NCI-H345 (cell line): ENCODE measurements around the gene OLFM2.

Source experiments
- DNase-seq: peaks from one replicate; lab custom pipeline; 2025; lab: John Stamatoyannopoulos, UW

The OLFM2 gene

DNA sequence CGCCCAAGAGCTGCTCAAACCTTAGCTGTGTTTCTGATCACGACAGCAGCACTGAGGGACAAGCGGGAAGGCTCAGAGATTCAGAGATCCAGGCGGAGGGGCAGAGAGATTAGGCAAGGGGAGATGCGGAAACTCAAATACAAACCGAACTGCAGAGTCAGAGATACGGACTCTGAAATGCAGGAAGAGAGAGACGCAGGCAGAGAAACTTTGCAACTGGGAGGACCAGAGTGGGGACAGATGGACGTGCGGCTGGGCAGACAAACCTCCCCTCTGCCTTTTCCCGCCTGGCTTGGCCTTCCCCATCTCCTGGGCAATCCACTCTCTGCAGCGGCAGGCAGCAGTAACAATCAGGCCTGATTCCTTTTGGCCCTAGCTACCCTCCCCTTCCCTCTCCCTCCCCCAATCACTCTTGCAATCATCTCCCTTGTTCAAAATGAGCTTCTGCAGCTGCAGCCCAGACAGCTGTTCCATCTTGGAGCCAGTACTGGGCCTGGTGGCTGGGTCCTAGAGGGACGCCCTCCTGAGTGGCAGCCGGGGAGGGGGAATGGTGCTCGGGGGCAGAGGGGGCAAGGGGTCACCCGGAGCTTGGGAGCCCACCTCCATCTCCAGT lies 29.7 kb downstream of the OLFM2 start:
- no peak for DNase-seq

GRCh38 chr19:9903336-9903735 lies 33.0 kb downstream of the OLFM2 start:
- DNase-seq: no peak

GRCh38 chr19:9901642-9902041 lies 34.7 kb downstream of the OLFM2 start:
- no peak for DNase-seq

DNA sequence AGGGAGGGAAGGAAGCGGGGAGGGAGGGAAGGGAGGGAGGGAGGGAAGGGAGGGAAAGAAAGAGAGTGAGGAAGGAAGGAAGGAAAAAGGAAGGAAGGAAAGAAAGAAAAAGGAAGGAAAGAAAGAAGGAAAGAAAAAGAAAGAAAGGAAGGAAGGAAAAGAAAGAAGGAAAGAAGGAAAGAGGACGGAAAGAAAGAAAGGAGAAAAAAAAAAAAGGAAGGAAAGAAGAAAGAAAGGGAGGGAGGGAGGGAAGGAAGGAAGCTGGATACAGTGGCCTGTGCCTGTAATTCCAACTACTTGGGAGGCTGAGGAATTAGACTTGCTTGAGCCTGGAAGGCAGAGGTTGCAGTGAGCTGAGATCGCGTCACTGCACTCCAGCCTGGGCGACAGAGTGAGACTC lies 35.3 kb downstream of the OLFM2 start:
- DNase-seq: no peak

DNA sequence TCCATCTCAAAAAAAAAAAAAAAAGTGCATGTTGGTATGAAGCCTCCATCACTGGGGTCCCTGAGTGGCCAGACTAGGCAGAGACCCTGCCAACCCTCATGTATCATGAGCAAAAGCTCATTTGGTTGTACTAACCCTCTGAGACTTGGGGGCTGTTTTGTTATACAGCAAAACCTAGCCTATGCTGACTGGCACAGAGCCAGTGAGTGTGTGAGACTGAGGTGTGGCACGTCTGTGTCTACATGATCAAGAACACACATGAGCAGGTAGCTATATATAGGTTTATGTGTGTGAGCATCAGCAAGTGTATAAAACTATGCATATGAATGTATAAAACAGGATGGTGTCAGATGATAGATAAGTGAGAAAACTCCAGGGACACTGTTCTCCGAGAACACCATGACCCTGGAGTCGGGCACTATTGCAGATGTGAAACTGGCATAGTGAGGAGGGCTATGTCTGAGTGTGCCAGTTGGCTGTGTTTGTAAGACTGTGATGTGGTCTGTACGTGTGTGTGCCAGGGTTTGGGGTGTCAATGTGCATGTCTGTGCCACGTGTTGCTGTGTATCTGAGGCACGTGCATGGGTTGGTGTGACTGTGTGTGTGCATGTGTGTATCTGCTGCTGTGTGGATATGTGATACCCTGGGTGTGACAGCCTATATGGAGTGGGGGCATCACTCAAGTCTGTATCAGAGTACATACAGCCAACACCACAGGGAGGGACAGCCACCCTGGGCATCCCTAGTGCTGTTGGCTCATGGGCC lies 44.5 kb downstream of the OLFM2 start:
- DNase-seq: no peak

- no peak for DNase-seq
Observed at GRCh38 chr19:9885077-9885552, 51.2 kb downstream of the OLFM2 start.

DNA sequence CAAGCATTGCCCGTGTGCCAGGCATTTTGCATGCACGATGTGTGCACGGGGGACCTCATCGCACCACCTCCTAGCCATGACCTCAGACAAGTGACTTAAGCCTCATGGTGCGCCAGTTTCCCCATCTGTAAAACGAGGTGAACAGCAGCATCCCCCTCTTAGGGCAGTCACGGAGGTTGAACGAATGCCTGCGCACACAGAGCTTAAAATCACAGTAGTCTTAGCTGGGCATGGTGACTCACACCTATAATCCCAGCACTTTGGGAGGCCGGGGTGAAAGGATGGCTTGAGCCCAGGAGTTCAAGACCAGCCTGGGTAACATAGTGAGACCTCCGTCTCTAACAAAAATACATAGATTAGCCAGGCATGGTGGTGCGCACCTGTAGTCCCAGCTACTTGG lies 52.6 kb downstream of the OLFM2 start:
- no peak for DNase-seq

- DNase-seq: peak; percentile 50
Observed at GRCh38 chr19:9883231-9883758, 53.0 kb downstream of the OLFM2 start.

DNA sequence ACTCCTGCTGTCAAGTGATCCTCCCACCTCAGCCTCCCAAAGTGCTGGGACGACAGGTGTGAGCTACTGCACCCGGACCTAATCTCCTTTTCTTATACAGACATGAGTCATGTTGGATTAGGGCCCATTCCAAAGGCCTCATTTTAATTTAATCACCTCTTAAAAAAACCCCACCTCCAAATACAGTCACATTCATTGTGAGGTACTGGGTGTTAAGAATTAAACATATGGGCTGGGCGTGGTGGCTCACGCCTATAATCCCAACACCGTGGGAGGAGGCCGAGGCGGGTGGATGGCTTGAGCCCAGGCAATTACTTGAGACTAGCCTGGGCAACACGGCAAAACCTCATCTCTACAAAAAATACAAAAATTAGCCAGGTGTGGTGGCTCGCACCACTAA lies 54.6 kb downstream of the OLFM2 start:
- no peak for DNase-seq

DNA sequence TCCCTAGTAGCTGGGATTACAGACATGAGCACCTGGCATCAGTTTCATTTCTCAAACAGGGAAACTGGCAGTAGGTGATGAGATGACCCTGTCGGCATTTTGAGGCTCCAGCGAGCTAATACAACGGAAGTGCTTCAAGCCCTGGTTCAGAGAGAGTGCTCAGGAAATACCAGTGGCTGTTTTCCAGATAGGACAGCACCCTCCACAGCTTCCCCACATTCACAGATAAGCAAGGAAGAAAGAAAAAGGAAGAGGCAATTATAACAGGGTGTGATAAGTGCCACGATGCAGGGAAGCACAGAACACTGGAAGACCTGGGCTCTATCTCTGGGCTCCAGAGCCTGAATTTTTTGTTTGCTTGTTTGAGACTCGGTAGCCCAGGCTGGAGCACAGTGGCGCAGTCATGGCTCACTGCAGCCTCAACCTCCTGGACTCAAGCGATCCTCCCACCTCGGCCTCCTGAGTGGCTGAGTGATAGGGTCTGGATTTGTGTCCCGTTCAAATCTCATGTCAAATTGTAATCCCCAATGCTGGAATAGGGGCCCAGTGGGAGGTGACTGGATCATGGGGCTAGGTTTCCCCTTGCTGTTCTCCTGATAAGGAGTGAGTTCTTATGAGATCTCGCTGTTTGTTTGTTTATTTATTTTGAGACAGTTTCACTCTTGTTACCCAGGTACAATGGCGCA lies 57.7 kb downstream of the OLFM2 start:
- DNase-seq: no peak

- DNase-seq: no peak
Observed at GRCh38 chr19:9877780-9878510, 58.4 kb downstream of the OLFM2 start.

DNA sequence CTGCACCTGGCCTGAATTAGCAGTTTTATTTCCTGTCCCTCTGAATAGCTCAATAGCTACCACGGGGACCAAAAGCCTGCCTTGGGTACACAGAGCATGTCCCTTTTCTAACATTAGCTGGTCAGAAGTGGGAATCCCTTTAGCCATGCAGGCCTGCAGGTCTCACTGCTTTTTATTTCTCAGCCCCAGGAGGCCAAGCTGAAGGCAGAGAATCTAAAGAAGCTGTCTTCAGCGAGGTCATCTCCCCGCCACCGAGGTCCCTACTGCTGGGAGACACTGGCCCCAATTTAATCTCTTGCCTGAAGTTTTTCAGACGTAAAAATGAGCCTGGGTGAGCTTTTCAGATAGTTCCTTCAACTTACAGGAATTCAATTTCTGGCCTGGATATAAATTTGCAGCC lies 60.5 kb downstream of the OLFM2 start:
- DNase-seq: no peak

GRCh38 chr19:9875031-9875627 lies 61.2 kb downstream of the OLFM2 start:
- no peak for DNase-seq

DNA sequence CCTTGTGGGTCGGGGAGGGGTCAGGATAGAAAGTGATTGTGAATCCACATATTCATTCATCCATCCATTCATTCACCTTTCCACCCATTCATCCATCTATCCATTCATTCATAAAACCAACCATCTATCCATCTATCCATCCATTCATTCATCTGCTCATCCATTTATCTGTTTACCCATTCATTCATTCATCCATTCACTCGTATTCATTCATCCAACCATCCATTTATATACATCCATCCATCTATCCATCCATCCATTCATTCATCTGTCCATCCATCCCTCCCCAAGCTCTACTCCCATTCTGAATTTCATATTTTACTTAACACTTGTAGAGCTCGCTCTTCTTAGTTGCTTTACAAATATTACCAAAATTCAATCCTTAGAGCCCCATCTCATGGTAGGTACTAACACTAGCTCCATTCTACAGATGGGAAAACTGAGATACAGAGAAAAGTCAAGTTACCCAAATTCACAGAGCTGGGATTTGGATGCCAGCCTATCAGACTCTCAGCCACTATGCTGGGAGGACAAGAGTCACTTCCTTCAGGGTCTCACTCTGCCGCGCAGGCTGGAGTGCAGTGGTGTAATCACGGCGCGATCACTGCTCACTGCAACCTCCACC lies 63.6 kb downstream of the OLFM2 start:
- DNase-seq: no peak

- peak; percentile 91 for DNase-seq
Observed at GRCh38 chr19:9871626-9872338, 64.5 kb downstream of the OLFM2 start.

- no peak for DNase-seq
Observed at GRCh38 chr19:9868983-9869617, 67.2 kb downstream of the OLFM2 start.

GRCh38 chr19:9865732-9866501 lies 70.4 kb downstream of the OLFM2 start:
- DNase-seq: no peak

DNA sequence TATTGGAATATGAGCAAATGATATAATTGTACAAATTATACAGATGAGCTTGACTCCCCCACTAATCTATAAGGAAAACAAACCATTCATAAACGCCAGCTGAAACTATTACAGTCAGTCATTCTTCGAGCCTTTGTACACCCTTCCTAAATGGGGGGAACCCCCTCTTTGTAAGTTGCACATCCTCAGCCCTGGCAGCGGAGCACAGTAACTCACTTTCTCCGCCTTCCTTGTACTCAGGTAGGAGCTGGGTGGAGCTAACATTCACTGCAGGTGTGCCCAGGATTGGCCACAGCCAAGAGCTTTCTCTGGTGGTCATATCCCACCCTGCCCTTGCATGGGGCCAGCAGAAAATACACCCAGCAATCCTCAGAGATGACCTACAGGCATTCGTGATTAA lies 72.6 kb downstream of the OLFM2 start:
- DNase-seq: no peak

DNA sequence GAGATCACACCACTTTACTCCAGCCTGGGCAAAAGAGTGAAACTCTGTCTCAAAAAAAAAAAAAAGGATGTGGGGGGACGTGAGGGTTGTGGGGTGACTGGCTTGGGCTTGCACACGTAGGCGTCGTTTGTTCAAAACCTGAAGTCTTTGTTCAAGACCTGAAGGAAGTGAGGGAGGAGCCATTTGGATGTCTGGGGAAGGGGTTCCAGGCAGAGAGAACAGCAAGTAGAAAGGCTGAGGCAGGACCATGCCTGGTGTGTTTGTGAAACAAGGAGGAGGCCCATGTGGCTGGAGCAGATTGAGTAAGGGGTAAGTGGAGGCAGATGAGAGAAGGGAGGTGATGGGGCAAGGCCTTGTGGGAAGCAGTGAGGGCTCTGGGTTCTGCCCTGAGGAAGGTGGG lies 73.4 kb downstream of the OLFM2 start:
- DNase-seq: no peak
